Liver (tissue), 9 donors: ENCODE data around the gene FAM118A. TPM values are rescaled to one million over a fixed set of nuclear protein-coding genes. Genes with fewer than 3 reads are reported as not detected.

Experiments
- DNase-seq: peaks from one replicate; pipeline ENCODE4 v3.0.0-alpha.2; 2017; ENCODE audit warnings: low spot score
- H3K27ac ChIP-seq, 2 donors: one replicate each; pipeline ENCODE4 v1.7.0; 2013; ENCODE audit warnings: inconsistent platforms in 2 of 2, low read length in 2 of 2, control low read depth in 1 of 2, low read depth in 1 of 2, mild to moderate bottlenecking in 1 of 2
- H3K27me3 ChIP-seq, 4 donors: one replicate each; pipeline versions ENCODE4 v1.6.1 to v1.7.0; 2013; ENCODE audit warnings: low read length in 3 of 4, inconsistent platforms in 1 of 4, mild to moderate bottlenecking in 1 of 4, moderate library complexity in 1 of 4; ENCODE audit not compliant: control insufficient read depth in 4 of 4, insufficient read depth in 4 of 4
- H3K36me3 ChIP-seq, 4 donors: one replicate each; pipeline versions ENCODE4 v1.6.1 to v1.7.0; 2013; ENCODE audit warnings: low read length in 3 of 4, mild to moderate bottlenecking in 3 of 4, low read depth in 1 of 4, moderate library complexity in 1 of 4; ENCODE audit not compliant: control insufficient read depth in 4 of 4, insufficient read depth in 3 of 4
- H3K4me1 ChIP-seq, 4 donors: one replicate each; pipeline versions ENCODE4 v1.6.1 to v1.7.0; 2013; ENCODE audit warnings: low read length in 3 of 4, mild to moderate bottlenecking in 3 of 4, moderate library complexity in 1 of 4; ENCODE audit not compliant: control insufficient read depth in 4 of 4, insufficient read depth in 4 of 4
- H3K4me3 ChIP-seq, 3 donors: one replicate each; pipeline versions ENCODE4 v1.6.1 to v1.7.0; 2013; ENCODE audit warnings: low read length in 3 of 3, control low read depth in 1 of 3, low read depth in 1 of 3, mild to moderate bottlenecking in 1 of 3
- H3K9ac ChIP-seq, 2 donors: one replicate each; pipeline ENCODE4 v1.7.0; 2013; ENCODE audit warnings: low read length in 2 of 2, mild to moderate bottlenecking in 2 of 2, moderate library complexity in 2 of 2, control low read depth in 1 of 2, low read depth in 1 of 2
- H3K9me3 ChIP-seq, 4 donors: one replicate each; pipeline versions ENCODE4 v1.6.1 to v1.7.0; 2013; ENCODE audit warnings: low read length in 3 of 4; ENCODE audit not compliant: control insufficient read depth in 4 of 4
- EGR1 ChIP-seq, 2 donors: IDR thresholded peaks; 2 replicates each; pipeline ENCODE4 v1.6.1; 2016 to 2018; ENCODE audit warnings: antibody characterized with exemption in 2 of 2, low read depth in 2 of 2
- FOXA1 ChIP-seq: IDR thresholded peaks from 2 replicates; pipeline ENCODE4 v1.6.1; 2016; ENCODE audit warnings: antibody characterized with exemption
- FOXA2 ChIP-seq: IDR thresholded peaks from 2 replicates; pipeline ENCODE4 v1.6.1; 2016; ENCODE audit warnings: antibody characterized with exemption
- GABPA ChIP-seq, 2 donors: IDR thresholded peaks in 1 of 2; conservative IDR thresholded peaks in 1 of 2; 2 replicates each; pipeline ENCODE4 v1.6.1; 2016; ENCODE audit warnings: antibody characterized with exemption in 2 of 2, mild to moderate bottlenecking in 1 of 2, moderate library complexity in 1 of 2
- HNF4G ChIP-seq: IDR thresholded peaks from 2 replicates; pipeline ENCODE4 v1.6.1; 2016; ENCODE audit warnings: antibody characterized with exemption
- JUND ChIP-seq, 2 donors: IDR thresholded peaks; 2 replicates each; pipeline ENCODE4 v1.6.1; 2016; ENCODE audit warnings: antibody characterized with exemption in 2 of 2
- NR2F2 ChIP-seq: IDR thresholded peaks from 2 replicates; pipeline ENCODE4 v1.6.1; 2016; ENCODE audit warnings: antibody characterized with exemption
- RAD21 ChIP-seq, 2 donors: IDR thresholded peaks; 2 replicates each; pipeline ENCODE4 v1.6.1; 2016; ENCODE audit warnings: antibody characterized with exemption in 2 of 2, mild to moderate bottlenecking in 2 of 2
- RXRA ChIP-seq, 2 donors: IDR thresholded peaks; 2 replicates each; pipeline ENCODE4 v1.6.1; 2017 to 2018; ENCODE audit warnings: antibody characterized with exemption in 2 of 2, mild to moderate bottlenecking in 1 of 2
- SP1 ChIP-seq: IDR thresholded peaks from 2 replicates; pipeline ENCODE4 v1.6.1; 2018; ENCODE audit warnings: antibody characterized with exemption, mild to moderate bottlenecking
- TAF1 ChIP-seq: conservative IDR thresholded peaks from 2 replicates; pipeline ENCODE4 v1.6.1; 2016; ENCODE audit warnings: antibody characterized with exemption, mild to moderate bottlenecking
- YY1 ChIP-seq: IDR thresholded peaks from 2 replicates; pipeline ENCODE4 v1.6.1; 2016; ENCODE audit warnings: antibody characterized with exemption, mild to moderate bottlenecking
- WGBS: extraction: QIAGEN DNeasy Blood & Tissue Kit; methylation state at CpG from one replicate; pipeline ENCODE4 v1.1.7; 2013; 5-methylcytosine and 5-hydroxymethylcytosine counted together
- polyA plus RNA-seq, 2 donors: library from polyadenylated mRNA; stranded (reverse) in 1 of 2; unstranded in 1 of 2; fragments of 200-250 nt in 1 of 2; fragments of >200 nt in 1 of 2; fragmentation: Nextera tagmentation in 1 of 2; extraction: Ambion mirVana in 1 of 2; gene quantifications; one replicate each; pipeline versions ENCODE4 v1.2.1 to v1.2.3, GENCODE V29; 2013 to 2015
- total RNA-seq, 2 donors: library from RNA; depleted of rRNA; stranded (reverse); fragments of >200 nt; gene quantifications; one replicate each; pipeline ENCODE4 v1.2.3, GENCODE V29; 2014
- TF ChIP-seq, protein P1 (sequence below): fragments of 150-350 bp; IDR thresholded peaks from 2 replicates; pipeline ENCODE4 v1.5.1; 2017; ENCODE audit warnings: improper control_type of control experiment, low read depth, low read length; ENCODE audit not compliant: missing input control
- TF ChIP-seq, protein P2 (sequence below): IDR thresholded peaks from 2 replicates; pipeline ENCODE4 v1.6.1; 2016; ENCODE audit warnings: antibody characterized with exemption
- TF ChIP-seq, protein P3 (sequence below): IDR thresholded peaks from 2 replicates; pipeline ENCODE4 v1.6.1; 2016; ENCODE audit warnings: antibody characterized with exemption
- donor health status: healthy.
- donor health status: healthy.
- donor health status: healthy.
- donor health status: healthy.
- donor health status: healthy.

The FAM118A gene
- total and polyA plus RNA-seq, 4 donors: 4.7 to 36.0 (median 5.6) TPM

DNA sequence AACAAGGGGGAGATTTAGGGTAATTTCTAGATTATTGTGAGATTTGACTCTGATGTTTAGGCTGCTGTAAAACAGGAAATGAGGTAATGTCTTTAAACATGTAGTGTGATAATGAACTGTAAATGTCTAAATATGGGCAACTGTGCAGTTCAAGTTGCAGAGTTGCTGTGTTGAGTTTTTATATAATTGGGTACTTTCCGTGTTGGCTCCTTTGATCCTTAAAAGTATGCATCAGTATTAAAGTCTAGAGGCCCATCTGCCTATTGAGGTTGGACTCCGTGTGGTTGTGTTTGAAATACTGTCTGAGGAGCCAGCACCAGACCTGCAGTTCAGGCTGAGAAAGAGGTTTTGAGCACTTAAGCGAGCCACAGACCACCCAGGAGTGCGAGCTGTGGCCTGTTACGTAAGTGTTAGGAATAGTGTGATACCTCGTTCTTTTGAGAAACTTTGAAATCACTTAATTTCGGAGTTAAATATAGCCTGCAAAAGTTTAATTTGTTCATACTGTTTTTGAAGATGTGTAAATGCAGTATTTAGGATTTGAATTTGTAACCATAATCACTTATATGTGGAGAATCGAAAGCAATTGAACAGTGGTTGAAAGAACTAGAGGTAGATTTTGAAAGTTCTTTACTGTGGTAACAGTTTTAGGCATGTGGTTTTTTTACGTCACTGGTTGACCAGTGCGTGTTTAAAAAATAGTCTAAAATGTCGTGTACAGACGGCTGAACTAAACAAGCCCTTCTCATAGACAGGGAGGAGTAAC, 9.0 kb downstream of the FAM118A start:
- 79% methylated on average over 12 of the region's 12 CpGs for WGBS
- TF ChIP-seq, protein P1, sequence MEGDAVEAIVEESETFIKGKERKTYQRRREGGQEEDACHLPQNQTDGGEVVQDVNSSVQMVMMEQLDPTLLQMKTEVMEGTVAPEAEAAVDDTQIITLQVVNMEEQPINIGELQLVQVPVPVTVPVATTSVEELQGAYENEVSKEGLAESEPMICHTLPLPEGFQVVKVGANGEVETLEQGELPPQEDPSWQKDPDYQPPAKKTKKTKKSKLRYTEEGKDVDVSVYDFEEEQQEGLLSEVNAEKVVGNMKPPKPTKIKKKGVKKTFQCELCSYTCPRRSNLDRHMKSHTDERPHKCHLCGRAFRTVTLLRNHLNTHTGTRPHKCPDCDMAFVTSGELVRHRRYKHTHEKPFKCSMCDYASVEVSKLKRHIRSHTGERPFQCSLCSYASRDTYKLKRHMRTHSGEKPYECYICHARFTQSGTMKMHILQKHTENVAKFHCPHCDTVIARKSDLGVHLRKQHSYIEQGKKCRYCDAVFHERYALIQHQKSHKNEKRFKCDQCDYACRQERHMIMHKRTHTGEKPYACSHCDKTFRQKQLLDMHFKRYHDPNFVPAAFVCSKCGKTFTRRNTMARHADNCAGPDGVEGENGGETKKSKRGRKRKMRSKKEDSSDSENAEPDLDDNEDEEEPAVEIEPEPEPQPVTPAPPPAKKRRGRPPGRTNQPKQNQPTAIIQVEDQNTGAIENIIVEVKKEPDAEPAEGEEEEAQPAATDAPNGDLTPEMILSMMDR: no peak
- TF ChIP-seq NR2F2 (no peak), HNF4G (no peak), FOXA2 (no peak), RAD21 (IDR thresholded peaks at IDR 0.05) (no peak), GABPA (IDR thresholded peaks at IDR 0.05 in 1 of 2, conservative IDR thresholded peaks at IDR 0.05 in 1 of 2) (no peak), FOXA1 (no peak)
- TF ChIP-seq, protein P2, sequence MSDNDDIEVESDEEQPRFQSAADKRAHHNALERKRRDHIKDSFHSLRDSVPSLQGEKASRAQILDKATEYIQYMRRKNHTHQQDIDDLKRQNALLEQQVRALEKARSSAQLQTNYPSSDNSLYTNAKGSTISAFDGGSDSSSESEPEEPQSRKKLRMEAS: no peak
- Histone ChIP-seq H3K36me3 (peaks cover 0 to 9% (median under 1%) of the 10 kb centered on the region in 4 donors), H3K4me1 (peaks cover 0 to 18% (median 5%) of the 10 kb centered on the region in 4 donors), H3K27me3 (no peaks in the 10 kb centered on the region), H3K4me3 (no peak overlapping the region), H3K9ac (peak overlapping the region in 1 of 2 donors; percentile 44), H3K27ac (peak overlapping the region; percentile 34 to 74), H3K9me3 (no peaks in the 10 kb centered on the region)
- no peak for DNase-seq

DNA sequence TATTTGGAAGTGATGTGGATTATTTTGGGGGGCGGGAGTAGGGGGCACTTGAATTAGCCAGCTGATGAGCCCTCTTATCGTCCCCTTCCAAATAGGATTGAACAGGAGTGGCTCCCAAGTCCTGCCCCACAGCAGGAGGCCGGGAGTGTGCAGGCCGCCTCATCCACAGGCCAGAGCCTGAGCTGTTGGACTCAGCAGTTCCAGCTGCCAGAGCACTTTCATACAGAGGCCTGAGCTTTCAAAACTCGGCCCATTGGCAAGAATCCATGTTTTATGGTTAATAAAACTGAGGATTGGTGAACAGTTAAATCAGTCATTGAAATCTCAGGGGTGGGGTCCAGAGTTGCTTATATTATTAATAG, 9.6 kb downstream of the FAM118A start:
- H3K36me3 ChIP-seq: peaks cover 0 to 12% (median 6%) of the 10 kb centered on the region in 4 donors
- TF ChIP-seq HNF4G (no peak), RXRA (IDR thresholded peaks at IDR 0.05) (no peak), TAF1 (no peak), JUND (IDR thresholded peaks at IDR 0.05) (no peak), RAD21 (IDR thresholded peaks at IDR 0.05) (no peak), GABPA (IDR thresholded peaks at IDR 0.05 in 1 of 2, conservative IDR thresholded peaks at IDR 0.05 in 1 of 2) (no peak), SP1 (no peak), NR2F2 (no peak), EGR1 (IDR thresholded peaks at IDR 0.05; ENCODE audit: low read depth in 2 of 2) (no peak), YY1 (no peak)
- TF ChIP-seq, protein P3, sequence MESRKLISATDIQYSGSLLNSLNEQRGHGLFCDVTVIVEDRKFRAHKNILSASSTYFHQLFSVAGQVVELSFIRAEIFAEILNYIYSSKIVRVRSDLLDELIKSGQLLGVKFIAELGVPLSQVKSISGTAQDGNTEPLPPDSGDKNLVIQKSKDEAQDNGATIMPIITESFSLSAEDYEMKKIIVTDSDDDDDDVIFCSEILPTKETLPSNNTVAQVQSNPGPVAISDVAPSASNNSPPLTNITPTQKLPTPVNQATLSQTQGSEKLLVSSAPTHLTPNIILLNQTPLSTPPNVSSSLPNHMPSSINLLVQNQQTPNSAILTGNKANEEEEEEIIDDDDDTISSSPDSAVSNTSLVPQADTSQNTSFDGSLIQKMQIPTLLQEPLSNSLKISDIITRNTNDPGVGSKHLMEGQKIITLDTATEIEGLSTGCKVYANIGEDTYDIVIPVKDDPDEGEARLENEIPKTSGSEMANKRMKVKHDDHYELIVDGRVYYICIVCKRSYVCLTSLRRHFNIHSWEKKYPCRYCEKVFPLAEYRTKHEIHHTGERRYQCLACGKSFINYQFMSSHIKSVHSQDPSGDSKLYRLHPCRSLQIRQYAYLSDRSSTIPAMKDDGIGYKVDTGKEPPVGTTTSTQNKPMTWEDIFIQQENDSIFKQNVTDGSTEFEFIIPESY: no peak
- TF ChIP-seq, protein P1: no peak
- peaks cover 0 to 17% (median 5%) of the 10 kb centered on the region in 4 donors for H3K4me1 ChIP-seq
- DNase-seq: no peak
- no peak overlapping the region for H3K4me3 ChIP-seq
- no peaks in the 10 kb centered on the region for H3K27me3 ChIP-seq
- H3K27ac ChIP-seq: peak overlapping the region in 1 of 2 donors; percentile 74
- 62% methylated on average over 5 of the region's 5 CpGs for WGBS
- H3K9me3 ChIP-seq: no peaks in the 10 kb centered on the region
- H3K9ac ChIP-seq: no peak overlapping the region
